Stimulated activated effector memory CD8-positive, alpha-beta T cell treated with anti-CD3 and anti-CD28 coated beads, Interleukin-12 subunit alpha, Interleukin-12 subunit beta, amount 100 ng/mL, for 72 hours (primary cell): ENCODE measurements around the gene AP1S2.
"Not testable (repeated sequence)": the region's sequence is repeated elsewhere in the genome, so short reads cannot be mapped to it uniquely, and the experiment has no call there.

Experiments used
- ATAC-seq: fragments of 150-1000 bp; cut with Tn5 transposase; 2 replicates; pipeline ENCODE4 v1.10.0; 2021
- DNase-seq, 2 donors: peaks; one replicate each; pipeline ENCODE4 v3.0.0; 2021 to 2022; ENCODE audit warnings: low spot score in 2 of 2
- H3K27ac Mint-ChIP-seq: one replicate; pipeline ENCODE4 v1.8.0; 2022; ENCODE audit warnings: mild to moderate bottlenecking, mixed read lengths
- H3K36me3 Mint-ChIP-seq: one replicate; pipeline ENCODE4 v1.8.0; 2022; ENCODE audit warnings: mild to moderate bottlenecking, mixed read lengths
- H3K4me1 Mint-ChIP-seq: one replicate; pipeline ENCODE4 v1.8.0; 2022; ENCODE audit warnings: mixed read lengths
- H3K4me3 Mint-ChIP-seq: one replicate; pipeline ENCODE4 v1.8.0; 2022; ENCODE audit warnings: mild to moderate bottlenecking, mixed read lengths
- H3K9me3 Mint-ChIP-seq: one replicate; pipeline ENCODE4 v1.8.0; 2022; ENCODE audit warnings: mixed read lengths

The AP1S2 gene

GRCh38 chrX:15834827-15835595 lies 19.6 kb downstream of the AP1S2 start:
- no peak for ATAC-seq
- H3K4me3 Mint-ChIP-seq, result no peak overlapping the region

GRCh38 chrX:15834053-15834452 lies 20.6 kb downstream of the AP1S2 start:
- H3K9me3 Mint-ChIP-seq, result no peaks in the 10 kb centered on the region
- no peaks in the 10 kb centered on the region for H3K4me1 Mint-ChIP-seq
- H3K36me3 Mint-ChIP-seq, result peaks cover 18% of the 10 kb centered on the region
- ATAC-seq (no peak), DNase-seq (no peak)
- no peak overlapping the region for H3K27ac Mint-ChIP-seq
- H3K4me3 Mint-ChIP-seq, result no peak overlapping the region

More at GRCh38 chrX:15834827-15835595, 19.6 kb downstream of the AP1S2 start:
- Mint-ChIP-seq H3K9me3 (no peaks in the 10 kb centered on the region), H3K4me1 (no peaks in the 10 kb centered on the region), H3K27ac (no peak overlapping the region), H3K36me3 (peaks cover 21% of the 10 kb centered on the region)
- DNase-seq, result no peak

- H3K36me3 Mint-ChIP-seq, result peaks cover 30% of the 10 kb centered on the region
- H3K4me1 Mint-ChIP-seq, H3K27ac Mint-ChIP-seq, H3K9me3 Mint-ChIP-seq, ATAC-seq, DNase-seq, H3K4me3 Mint-ChIP-seq: not testable (repeated sequence)
Observed at GRCh38 chrX:15831347-15831746, 23.3 kb downstream of the AP1S2 start.

- DNase-seq (no peak), ATAC-seq (no peak)
- no peak overlapping the region for H3K27ac Mint-ChIP-seq
- peaks cover 43% of the 10 kb centered on the region for H3K36me3 Mint-ChIP-seq
- no peak overlapping the region for H3K4me3 Mint-ChIP-seq
- H3K9me3 Mint-ChIP-seq, result no peaks in the 10 kb centered on the region
- H3K4me1 Mint-ChIP-seq, result no peaks in the 10 kb centered on the region
Observed at GRCh38 chrX:15829217-15829616, 25.4 kb downstream of the AP1S2 start.

GRCh38 chrX:15825936-15826335 lies 28.7 kb downstream of the AP1S2 start:
- peaks cover 76% of the 10 kb centered on the region for H3K36me3 Mint-ChIP-seq
- DNase-seq (no peak), ATAC-seq (no peak)
- H3K27ac Mint-ChIP-seq, result no peak overlapping the region
- no peaks in the 10 kb centered on the region for H3K9me3 Mint-ChIP-seq
- peaks cover 1% of the 10 kb centered on the region for H3K4me1 Mint-ChIP-seq
- H3K4me3 Mint-ChIP-seq, result no peak overlapping the region

GRCh38 chrX:15822922-15823321 lies 31.7 kb downstream of the AP1S2 start:
- Mint-ChIP-seq H3K4me1 (peaks cover 17% of the 10 kb centered on the region), H3K36me3 (peaks cover 89% of the 10 kb centered on the region), H3K4me3 (no peak overlapping the region), H3K9me3 (no peaks in the 10 kb centered on the region), H3K27ac (no peak overlapping the region)
- ATAC-seq (no peak), DNase-seq (no peak)

- Mint-ChIP-seq H3K27ac (peak overlapping the region; percentile 43), H3K36me3 (peaks cover 92% of the 10 kb centered on the region), H3K4me3 (no peak overlapping the region), H3K4me1 (peaks cover 34% of the 10 kb centered on the region), H3K9me3 (no peaks in the 10 kb centered on the region)
- peak; percentile 78 for ATAC-seq
- DNase-seq, result no peak
Observed at GRCh38 chrX:15820106-15821073, 34.2 kb downstream of the AP1S2 start.

- DNase-seq (peak; percentile 19 to 60), ATAC-seq (peak; percentile 79)
- no peaks in the 10 kb centered on the region for H3K9me3 Mint-ChIP-seq
- peaks cover 39% of the 10 kb centered on the region for H3K4me1 Mint-ChIP-seq
- peak overlapping the region; percentile 34 for H3K4me3 Mint-ChIP-seq
- peak overlapping the region; percentile 61 for H3K27ac Mint-ChIP-seq
- peaks cover 91% of the 10 kb centered on the region for H3K36me3 Mint-ChIP-seq
Observed at GRCh38 chrX:15816886-15817285, 37.7 kb downstream of the AP1S2 start.

GRCh38 chrX:15816438-15816809 lies 38.2 kb downstream of the AP1S2 start:
- H3K36me3 Mint-ChIP-seq, result peaks cover 91% of the 10 kb centered on the region
- H3K4me3 Mint-ChIP-seq, result peak overlapping the region; percentile 34
- no peaks in the 10 kb centered on the region for H3K9me3 Mint-ChIP-seq
- H3K4me1 Mint-ChIP-seq, result peaks cover 39% of the 10 kb centered on the region
- DNase-seq (no peak), ATAC-seq (no peak)
- peak overlapping the region; percentile 61 for H3K27ac Mint-ChIP-seq

- H3K9me3 Mint-ChIP-seq, result no peaks in the 10 kb centered on the region
- no peak overlapping the region for H3K4me3 Mint-ChIP-seq
- H3K36me3 Mint-ChIP-seq, result peaks cover 91% of the 10 kb centered on the region
- DNase-seq (no peak), ATAC-seq (peak; percentile 81)
- no peak overlapping the region for H3K27ac Mint-ChIP-seq
- peaks cover 38% of the 10 kb centered on the region for H3K4me1 Mint-ChIP-seq
Observed at GRCh38 chrX:15815779-15816437, 38.7 kb downstream of the AP1S2 start.

GRCh38 chrX:15814771-15815365 lies 39.7 kb downstream of the AP1S2 start:
- no peaks in the 10 kb centered on the region for H3K9me3 Mint-ChIP-seq
- DNase-seq (no peak), ATAC-seq (no peak)
- H3K27ac Mint-ChIP-seq, result no peak overlapping the region
- peaks cover 27% of the 10 kb centered on the region for H3K4me1 Mint-ChIP-seq
- peaks cover 91% of the 10 kb centered on the region for H3K36me3 Mint-ChIP-seq
- H3K4me3 Mint-ChIP-seq, result no peak overlapping the region

- Mint-ChIP-seq H3K9me3 (no peaks in the 10 kb centered on the region), H3K36me3 (peaks cover 93% of the 10 kb centered on the region)
Observed at GRCh38 chrX:15813416-15813815, 41.2 kb downstream of the AP1S2 start.

GRCh38 chrX:15812192-15812938 lies 42.2 kb downstream of the AP1S2 start:
- H3K9me3 Mint-ChIP-seq, result no peaks in the 10 kb centered on the region
- ATAC-seq (no peak), DNase-seq (no peak)
- H3K36me3 Mint-ChIP-seq, result peaks cover 90% of the 10 kb centered on the region
- H3K4me1 Mint-ChIP-seq, result peaks cover 20% of the 10 kb centered on the region
- no peak overlapping the region for H3K27ac Mint-ChIP-seq
- no peak overlapping the region for H3K4me3 Mint-ChIP-seq

More at GRCh38 chrX:15813416-15813815, 41.2 kb downstream of the AP1S2 start:
- no peak overlapping the region for H3K27ac Mint-ChIP-seq
- DNase-seq (no peak), ATAC-seq (no peak)
- H3K4me1 Mint-ChIP-seq, result peaks cover 26% of the 10 kb centered on the region
- H3K4me3 Mint-ChIP-seq, result no peak overlapping the region

- H3K4me1 Mint-ChIP-seq, result no peaks in the 10 kb centered on the region
- no peak for ATAC-seq
- DNase-seq, result no peak
- H3K9me3 Mint-ChIP-seq, result no peaks in the 10 kb centered on the region
- peaks cover 91% of the 10 kb centered on the region for H3K36me3 Mint-ChIP-seq
- no peak overlapping the region for H3K4me3 Mint-ChIP-seq
- H3K27ac Mint-ChIP-seq, result no peak overlapping the region
Observed at GRCh38 chrX:15808254-15808653, 46.4 kb downstream of the AP1S2 start.
